Fibroblast of skin of right quadriceps (primary cell): ENCODE measurements around the gene PXDN.

ENCODE experiments used
- DNase-seq: peaks from one replicate; pipeline ENCODE4 v3.0.0-alpha.2; 2013

Gene PXDN

GRCh38 chr2:1661891-1662605 is 82.3 kb downstream of the PXDN start:
- DNase-seq, result no peak

DNA sequence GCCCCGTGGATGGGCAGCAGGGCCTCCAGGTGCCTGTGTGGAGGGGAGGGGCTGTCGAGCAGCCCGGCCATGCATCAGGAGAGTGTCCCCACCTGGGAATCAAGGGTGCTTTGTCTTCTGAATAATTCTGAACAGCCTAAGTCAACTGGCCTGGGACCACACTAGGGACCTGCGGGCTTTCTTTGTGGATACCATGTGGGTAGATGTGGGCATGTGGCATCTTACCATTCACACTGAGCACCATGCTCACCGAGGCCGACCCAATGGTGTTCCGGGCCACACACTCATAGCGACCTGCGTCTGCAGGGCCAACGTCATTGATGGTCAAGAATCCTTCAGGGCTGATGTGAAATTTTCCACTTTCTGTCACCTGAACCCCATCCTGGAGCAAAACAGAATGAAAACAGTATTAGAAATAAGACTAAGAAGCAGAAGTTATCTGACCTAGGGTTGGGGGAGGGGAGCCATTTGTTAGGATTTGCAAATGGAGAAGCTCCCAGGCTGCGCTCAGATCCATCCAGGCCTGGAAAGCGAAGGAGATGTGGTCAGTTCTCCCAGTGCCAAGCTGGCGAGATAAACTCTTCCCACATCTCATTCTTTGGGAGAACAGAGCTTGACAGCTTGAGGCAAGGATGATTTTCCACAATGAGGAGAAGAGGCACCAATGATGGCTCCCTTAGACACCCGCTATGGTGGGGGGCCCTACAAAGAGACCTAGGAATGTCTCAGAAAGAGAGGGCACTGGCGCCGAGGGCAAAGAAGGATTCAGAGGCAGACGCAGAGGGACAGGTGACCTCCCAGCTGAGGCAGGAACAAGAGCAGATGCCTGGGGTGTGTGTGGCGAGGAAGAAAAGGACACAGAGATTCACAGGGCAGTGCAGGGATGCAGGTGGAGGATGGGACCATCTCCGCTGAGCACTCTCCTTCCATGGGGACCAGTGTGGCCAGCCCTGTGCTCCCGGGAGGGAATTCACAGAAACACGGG is 83.4 kb downstream of the PXDN start:
- DNase-seq, result no peak

DNA sequence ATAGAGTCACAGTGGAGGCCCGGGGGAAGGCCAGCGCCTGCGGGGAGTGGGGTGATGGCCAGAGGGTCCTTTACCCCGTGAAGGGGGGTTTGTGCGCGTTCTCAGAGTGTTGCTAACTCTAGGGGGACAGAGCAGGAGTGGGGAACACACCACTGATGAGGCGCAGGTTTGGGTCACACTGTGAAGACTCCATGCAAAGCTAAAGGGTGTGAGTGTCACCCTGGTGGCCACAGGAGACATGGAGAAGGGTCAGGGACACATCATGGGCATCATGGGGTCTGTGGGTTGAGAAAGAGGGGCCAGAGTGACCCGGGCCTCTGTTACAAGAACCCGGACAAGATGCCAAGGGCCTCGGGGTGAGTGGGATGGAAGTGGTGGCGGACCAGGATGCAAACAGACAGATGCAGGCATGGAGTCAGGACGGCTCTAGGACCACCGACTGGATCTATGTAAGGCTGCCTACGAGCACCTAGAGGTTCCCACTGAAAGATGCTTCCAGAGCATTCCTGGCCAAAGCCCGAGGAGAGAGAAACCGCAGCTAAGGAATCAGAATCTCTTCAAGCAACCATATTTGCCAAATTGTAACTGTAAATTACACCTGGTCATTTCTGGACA is 84.3 kb downstream of the PXDN start:
- no peak for DNase-seq

GRCh38 chr2:1658394-1659151 is 85.7 kb downstream of the PXDN start:
- DNase-seq, result no peak

- DNase-seq, result no peak
These were observed 87.1 kb downstream of the PXDN start for GRCh38 chr2:1656961-1657841.

- no peak for DNase-seq
These were observed 87.9 kb downstream of the PXDN start for GRCh38 chr2:1656326-1656960.

GRCh38 chr2:1655461-1655860 is 88.9 kb downstream of the PXDN start:
- DNase-seq, result no peak

DNA sequence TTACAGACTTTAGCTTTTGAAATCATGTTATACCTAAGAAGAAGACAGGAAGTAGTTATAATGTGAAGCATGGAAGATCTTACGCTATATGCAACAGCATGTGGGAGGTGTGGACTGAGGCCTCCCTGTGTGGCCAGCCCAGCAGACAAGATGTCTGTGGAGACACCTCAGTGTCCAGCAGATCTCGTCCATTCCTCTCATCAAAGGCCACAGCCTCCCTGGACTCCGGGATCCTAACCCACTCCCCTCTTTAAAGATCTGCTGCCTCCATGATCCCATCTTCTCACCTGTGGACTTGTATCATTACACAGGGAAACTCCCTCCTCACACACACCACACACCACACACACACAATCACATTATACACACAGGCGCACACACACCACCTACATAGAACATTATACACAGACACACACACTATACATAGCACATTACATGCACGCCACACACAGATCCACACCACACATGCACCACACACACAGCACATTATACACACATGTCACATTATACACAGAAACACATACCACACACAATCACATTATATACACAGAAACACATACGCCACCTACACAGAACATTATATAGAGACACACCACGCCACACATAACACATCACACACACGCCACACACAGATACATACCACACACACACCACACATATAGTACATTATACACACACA is 89.5 kb downstream of the PXDN start:
- no peak for DNase-seq

DNA sequence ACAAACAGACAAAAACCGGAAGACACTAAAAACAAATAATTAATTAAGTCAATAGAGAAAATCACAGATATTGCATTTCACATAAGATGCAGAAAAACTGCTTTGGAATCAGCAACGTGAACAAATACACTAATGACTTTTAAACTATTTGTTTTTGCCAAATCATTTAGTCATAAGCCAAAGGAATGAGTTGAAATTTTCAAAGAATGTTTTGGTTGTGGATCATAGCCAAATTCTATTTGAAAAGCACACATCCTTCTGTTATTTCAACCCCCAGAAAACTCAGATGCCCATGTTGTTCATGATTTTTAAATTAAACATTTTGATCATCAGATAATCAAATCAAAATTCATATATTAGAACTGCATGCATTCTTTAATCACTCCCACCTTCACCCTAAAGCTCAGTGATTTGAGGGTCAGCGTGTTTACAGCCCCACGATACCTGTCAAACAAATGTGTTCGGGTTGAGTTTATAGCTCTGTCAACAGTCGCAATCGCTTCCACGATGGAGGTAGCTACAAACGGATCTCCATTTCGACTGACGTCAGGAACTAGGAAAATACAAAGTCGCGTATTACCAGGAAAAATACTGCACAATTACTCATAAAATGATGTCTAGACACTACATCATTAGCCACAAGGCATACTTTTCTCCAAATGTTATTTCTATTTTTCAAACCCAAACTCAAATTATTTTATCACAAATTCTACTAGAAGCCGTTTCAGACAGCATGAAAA is 90.2 kb downstream of the PXDN start:
- DNase-seq, result peak; percentile 86

DNA sequence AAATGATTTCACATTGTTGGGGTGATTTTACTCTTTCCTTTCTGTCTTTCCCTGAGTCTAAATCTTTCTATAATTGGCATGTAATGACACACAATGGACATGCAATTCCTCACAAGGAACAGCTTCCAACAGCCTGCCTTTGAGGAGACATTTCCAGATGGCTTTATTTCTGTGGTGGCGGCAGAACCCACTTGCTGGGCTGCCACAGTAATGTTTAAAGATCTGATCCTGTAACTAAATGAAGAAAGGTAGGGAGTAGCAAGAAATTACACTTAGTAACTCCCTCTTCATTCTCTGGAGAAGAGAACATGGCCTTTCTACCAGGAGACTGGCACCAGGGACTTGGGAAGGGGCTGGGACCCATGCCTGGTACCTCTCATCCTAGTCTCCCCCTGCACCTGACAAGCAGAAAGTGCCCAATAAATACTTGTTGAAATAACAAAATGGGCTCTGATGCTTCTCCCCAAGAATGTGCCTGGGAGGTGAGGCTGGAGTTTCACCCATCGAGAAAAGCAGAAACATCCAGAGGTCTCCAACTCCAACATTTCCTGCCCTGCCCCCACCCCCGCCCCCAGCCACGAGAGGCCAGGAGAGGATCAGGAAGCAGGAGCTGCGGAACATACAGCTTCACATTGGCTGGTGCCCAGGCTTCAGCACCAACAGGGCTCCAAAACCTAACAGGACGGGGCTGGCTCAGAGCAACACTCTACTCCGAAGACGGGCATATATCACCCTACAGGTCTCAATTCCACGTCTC is 92.1 kb downstream of the PXDN start:
- DNase-seq, result peak; percentile 27

DNA sequence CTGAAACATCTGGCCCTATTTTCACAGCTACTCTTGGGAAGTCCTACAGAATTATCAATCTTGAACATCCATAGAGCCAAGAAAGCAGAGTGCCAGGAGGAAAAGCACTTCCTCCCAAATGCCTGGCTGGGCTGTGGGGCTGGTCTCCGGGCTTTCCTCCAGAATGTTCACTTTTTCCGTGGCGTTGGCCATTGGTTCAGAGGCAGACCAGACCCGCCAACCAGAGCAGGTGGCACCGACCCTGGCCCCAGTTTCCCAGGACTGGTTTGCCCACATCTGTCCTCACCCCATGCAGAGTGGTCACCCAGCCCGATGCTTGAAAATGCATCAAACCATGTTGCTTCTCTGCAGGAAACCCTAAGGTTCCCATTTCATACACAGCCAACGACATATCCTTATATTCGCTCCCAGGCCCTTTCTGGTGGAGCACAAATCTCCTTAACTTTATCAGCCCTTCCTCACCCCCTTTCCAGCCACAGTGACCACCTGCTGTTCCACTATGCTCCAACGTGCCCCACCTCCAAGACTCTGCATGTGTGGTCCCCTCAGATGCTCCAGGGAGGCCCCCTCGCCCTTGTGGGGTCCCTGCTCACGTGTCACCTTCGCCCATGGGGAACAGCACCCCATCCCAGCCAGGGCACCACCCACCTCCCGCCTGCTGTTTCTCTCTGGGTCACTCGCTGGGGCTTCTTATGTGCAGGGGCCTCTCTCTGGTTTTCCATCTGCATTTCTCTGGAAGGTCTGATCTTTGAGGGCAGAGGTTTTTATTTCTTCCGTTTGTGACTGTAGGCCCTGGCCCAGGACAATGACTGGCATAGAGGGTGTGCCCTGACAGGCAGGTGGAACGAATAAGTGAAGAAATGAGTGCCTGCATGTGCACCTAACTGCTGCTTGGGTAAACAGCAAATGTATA is 92.9 kb downstream of the PXDN start:
- no peak for DNase-seq

DNA sequence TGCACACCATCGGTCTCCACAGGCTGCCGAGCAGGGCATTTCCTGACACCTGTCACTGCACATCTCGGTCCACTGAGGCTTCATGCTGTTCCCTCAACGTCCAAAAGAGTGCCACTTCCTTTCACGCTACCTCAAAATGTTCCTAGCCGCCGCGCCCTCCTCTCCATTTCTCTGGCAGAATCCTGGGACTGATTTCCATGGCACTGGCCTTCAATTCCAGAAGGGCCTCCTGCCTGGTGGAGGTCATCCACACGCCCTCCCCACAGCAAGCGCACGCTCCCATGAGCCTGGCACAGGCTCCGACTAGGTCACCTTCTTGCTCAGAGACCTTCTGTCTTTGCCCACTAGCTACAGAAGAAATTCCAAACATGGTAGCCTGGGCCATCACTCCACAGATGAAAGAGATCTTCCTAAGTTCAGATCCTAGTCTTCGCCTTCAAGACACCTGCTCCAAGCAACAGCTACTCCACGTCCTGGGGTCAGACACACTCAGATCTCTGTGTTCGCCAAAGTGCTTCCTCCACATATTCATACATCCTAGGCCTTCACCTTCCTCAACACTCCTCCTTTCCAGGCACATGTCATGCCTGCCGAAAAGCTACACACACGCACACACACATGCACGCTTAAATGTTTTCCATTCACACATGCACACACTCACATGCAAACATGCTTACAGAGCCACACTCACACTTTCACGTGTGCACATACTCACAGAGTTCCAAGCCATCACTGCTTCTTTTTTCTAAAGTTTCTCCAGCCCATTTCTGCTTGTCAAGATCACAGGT is 94.0 kb downstream of the PXDN start:
- DNase-seq, result no peak

- DNase-seq, result no peak
These were observed 94.9 kb downstream of the PXDN start for GRCh38 chr2:1649103-1650084.

DNA sequence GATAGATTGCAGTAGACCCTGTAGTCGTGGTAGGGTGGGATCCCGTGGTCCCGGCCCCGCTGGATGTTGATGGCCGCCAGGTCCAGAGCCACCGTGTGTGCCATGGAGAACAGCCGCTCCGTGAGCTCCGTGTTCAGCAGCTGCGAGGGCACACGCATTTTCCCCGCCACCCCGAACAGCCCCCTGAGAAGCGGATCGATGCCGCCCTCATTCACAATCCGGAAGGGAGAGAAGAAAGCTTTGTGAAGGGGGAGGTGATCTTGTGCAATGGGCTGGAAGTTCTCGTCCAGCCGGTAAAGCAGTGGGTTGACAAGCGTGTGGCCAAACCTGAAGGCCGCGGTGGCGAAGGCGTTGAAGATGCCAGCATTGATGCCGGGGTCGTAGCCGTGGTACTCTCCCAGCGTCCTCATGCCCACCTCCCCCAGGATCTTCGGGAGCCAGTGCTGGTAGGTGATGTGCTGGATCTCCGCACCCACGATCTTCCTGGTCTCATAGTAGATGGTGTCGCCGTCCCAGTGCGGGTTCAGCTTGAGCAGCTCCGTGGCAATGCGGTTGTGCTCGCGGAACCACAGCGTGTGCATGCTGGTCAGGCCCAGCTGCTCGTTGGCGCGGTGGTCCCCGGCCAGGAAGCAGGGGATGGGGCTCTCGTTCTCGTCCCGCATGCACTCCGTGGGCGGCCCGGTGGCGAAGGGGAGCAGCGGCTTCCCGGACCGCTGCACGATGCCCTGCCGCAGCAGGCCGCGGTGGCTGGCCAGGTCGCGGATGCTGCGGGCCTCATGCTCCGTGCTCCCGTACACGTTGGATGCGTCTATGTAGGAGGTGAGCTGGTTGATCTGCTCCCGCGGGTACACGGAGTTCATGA is 95.8 kb downstream of the PXDN start:
- no peak for DNase-seq
